ENCODE measurements around the gene HINFP. TPM values are rescaled to one million over a fixed set of nuclear protein-coding genes. Genes with fewer than 3 reads are reported as not detected.
A peak's percentile ranks its signal among the peaks of the same experiment; 100 is the strongest.

HINFP gene
- total and polyA plus RNA-seq, 9 of the 15 experiments (the other 6 are each of a cell fraction or from before 2014, with no cell fraction given), result 13.8 to 34.1 (median 22.5) TPM

DNA sequence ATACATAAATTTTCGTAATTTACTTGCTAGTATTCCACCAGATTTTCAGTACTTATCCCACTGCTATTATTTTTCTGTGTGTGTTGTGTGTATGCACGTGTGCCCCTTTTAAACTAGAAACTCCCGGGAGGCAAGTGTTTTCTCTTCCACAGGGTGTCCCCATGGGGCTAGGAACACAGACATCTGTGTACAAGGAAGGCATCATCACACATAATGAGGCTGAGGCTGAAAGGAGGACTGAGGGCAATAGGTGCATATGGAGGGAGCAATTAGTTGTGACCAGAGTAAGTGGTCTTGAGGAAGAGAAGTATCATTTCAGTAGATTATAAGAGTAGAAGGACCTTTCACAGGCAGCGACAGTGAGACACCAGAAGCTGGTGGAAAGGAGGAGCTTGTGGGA lies 17.6 kb upstream of the HINFP start (continued):
- no peak for TF ChIP-seq ZBTB12 (CRISPR knock-in tag; IDR thresholded peaks at IDR 0.05)
- TF ChIP-seq SMC3 (conservative IDR thresholded peaks at IDR 0.05; ENCODE audit: insufficient read depth, low read depth, low read length), result peak; percentile 34; the same call in 1 of the 2 replicates
- TF ChIP-seq ZEB2 (IDR thresholded peaks at IDR 0.05), result no peak
- TF ChIP-seq RBBP5 (IDR thresholded peaks at IDR 0.05; ENCODE audit: borderline replicate concordance, insufficient read depth, low read length, poor library complexity, severe bottlenecking), result no peak
- TF ChIP-seq ZFP1 (CRISPR knock-in tag; IDR thresholded peaks at IDR 0.05), result no peak
- TF ChIP-seq MBD2 (IDR thresholded peaks at IDR 0.05; ENCODE audit: borderline replicate concordance, low read depth), result no peak
- TF ChIP-seq, protein P1, sequence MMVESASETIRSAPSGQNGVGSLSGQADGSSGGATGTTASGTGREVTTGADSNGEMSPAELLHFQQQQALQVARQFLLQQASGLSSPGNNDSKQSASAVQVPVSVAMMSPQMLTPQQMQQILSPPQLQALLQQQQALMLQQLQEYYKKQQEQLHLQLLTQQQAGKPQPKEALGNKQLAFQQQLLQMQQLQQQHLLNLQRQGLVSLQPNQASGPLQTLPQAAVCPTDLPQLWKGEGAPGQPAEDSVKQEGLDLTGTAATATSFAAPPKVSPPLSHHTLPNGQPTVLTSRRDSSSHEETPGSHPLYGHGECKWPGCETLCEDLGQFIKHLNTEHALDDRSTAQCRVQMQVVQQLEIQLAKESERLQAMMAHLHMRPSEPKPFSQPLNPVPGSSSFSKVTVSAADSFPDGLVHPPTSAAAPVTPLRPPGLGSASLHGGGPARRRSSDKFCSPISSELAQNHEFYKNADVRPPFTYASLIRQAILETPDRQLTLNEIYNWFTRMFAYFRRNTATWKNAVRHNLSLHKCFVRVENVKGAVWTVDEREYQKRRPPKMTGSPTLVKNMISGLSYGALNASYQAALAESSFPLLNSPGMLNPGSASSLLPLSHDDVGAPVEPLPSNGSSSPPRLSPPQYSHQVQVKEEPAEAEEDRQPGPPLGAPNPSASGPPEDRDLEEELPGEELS (CRISPR knock-in tag; IDR thresholded peaks at IDR 0.05; ENCODE audit: borderline replicate concordance), result no peak
- TF ChIP-seq ATF4 (CRISPR knock-in tag; IDR thresholded peaks at IDR 0.05), result no peak
- no peak for TF ChIP-seq CBFA2T2 (conservative IDR thresholded peaks at IDR 0.05)
- no peak for TF ChIP-seq ZNF445 (CRISPR knock-in tag; IDR thresholded peaks at IDR 0.05; ENCODE audit: low read depth)
- TF ChIP-seq PCBP1 (IDR thresholded peaks at IDR 0.05; ENCODE audit: low read depth, low read length, poor library complexity, severe bottlenecking), result no peak
- TF ChIP-seq CHD1 (IDR thresholded peaks at IDR 0.05; ENCODE audit: low read length), result no peak
- TF ChIP-seq, protein P2, sequence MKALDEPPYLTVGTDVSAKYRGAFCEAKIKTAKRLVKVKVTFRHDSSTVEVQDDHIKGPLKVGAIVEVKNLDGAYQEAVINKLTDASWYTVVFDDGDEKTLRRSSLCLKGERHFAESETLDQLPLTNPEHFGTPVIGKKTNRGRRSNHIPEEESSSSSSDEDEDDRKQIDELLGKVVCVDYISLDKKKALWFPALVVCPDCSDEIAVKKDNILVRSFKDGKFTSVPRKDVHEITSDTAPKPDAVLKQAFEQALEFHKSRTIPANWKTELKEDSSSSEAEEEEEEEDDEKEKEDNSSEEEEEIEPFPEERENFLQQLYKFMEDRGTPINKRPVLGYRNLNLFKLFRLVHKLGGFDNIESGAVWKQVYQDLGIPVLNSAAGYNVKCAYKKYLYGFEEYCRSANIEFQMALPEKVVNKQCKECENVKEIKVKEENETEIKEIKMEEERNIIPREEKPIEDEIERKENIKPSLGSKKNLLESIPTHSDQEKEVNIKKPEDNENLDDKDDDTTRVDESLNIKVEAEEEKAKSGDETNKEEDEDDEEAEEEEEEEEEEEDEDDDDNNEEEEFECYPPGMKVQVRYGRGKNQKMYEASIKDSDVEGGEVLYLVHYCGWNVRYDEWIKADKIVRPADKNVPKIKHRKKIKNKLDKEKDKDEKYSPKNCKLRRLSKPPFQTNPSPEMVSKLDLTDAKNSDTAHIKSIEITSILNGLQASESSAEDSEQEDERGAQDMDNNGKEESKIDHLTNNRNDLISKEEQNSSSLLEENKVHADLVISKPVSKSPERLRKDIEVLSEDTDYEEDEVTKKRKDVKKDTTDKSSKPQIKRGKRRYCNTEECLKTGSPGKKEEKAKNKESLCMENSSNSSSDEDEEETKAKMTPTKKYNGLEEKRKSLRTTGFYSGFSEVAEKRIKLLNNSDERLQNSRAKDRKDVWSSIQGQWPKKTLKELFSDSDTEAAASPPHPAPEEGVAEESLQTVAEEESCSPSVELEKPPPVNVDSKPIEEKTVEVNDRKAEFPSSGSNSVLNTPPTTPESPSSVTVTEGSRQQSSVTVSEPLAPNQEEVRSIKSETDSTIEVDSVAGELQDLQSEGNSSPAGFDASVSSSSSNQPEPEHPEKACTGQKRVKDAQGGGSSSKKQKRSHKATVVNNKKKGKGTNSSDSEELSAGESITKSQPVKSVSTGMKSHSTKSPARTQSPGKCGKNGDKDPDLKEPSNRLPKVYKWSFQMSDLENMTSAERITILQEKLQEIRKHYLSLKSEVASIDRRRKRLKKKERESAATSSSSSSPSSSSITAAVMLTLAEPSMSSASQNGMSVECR (CRISPR knock-in tag; IDR thresholded peaks at IDR 0.05), result no peak
- no peak for TF ChIP-seq HDAC8 (tag; IDR thresholded peaks at IDR 0.05)
- no peak for TF ChIP-seq KLF10 (CRISPR knock-in tag; IDR thresholded peaks at IDR 0.05)
- no peak for TF ChIP-seq ETV5 (CRISPR knock-in tag; IDR thresholded peaks at IDR 0.05; ENCODE audit: low read depth)
